ENCODE results near the gene ABCF2. TPM values are rescaled to one million over a fixed set of nuclear protein-coding genes. Genes with fewer than 3 reads are reported as not detected.

Gene ABCF2
- total RNA-seq, 1 experiment from 2014 or later: 55.5 TPM

- H3K4me1 ChIP-seq (ENCODE audit: insufficient read depth, low read length): 0 out of 2 replicates have a peak, but pooled peaks cover 4% of the 10 kb centered on the region
- ChIA-PET POLR2A (ENCODE audit: unreplicated experiment) (interaction anchor here (0.6 kb wide), 1 partner anchor 76 kb away, joined by 3 read pairs; no protein-coding TSS in a partner anchor), CTCF (no interaction called here)
- H3K79me2 ChIP-seq (ENCODE audit: low read length): no peaks in the 10 kb centered on the region
- H3K36me3 ChIP-seq (ENCODE audit: low read depth, low read length): no peaks in the 10 kb centered on the region
- H3K27me3 ChIP-seq (ENCODE audit: low read length): peaks cover 21% of the 10 kb centered on the region; the same call in 1 of the 2 replicates
- no peaks in the 10 kb centered on the region for H4K20me1 ChIP-seq (ENCODE audit: low read length)
- no peak for DNase-seq
- TF ChIP-seq EZH2 (IDR thresholded peaks at IDR 0.05; ENCODE audit: low read length, unreplicated experiment) (no peak), CTCF (conservative IDR thresholded peaks at IDR 0.05; ENCODE audit: low read depth, low read length) (no peak), EZH2phosphoT487 (IDR thresholded peaks at IDR 0.05; ENCODE audit: borderline replicate concordance, low read length) (no peak)
- H3K4me3 ChIP-seq (ENCODE audit: low read length): no peak overlapping the region
- H3K9ac ChIP-seq (ENCODE audit: low read length): no peak overlapping the region
- BruUV-seq (replicated peaks): no TSS peak
- no peak for ATAC-seq
- no peak overlapping the region for H3K4me2 ChIP-seq (ENCODE audit: low read length)
- no peak overlapping the region for H3K27ac ChIP-seq (ENCODE audit: low read length)
- no peaks in the 10 kb centered on the region for H3F3A ChIP-seq (ENCODE audit: low read length, unreplicated experiment)
- no peak overlapping the region for H2AFZ ChIP-seq (ENCODE audit: low read length)
- no peaks in the 10 kb centered on the region for H3K9me3 ChIP-seq (ENCODE audit: low read length)
- H3K9me2 ChIP-seq (replicated peaks; ENCODE audit: low read length): no peaks in the 10 kb centered on the region
- intact Hi-C loops (cut with micrococcal nuclease): no loop called here
These were observed 50.6 kb downstream of the ABCF2 start for GRCh38 chr7:151176401-151176800.

GRCh38 chr7:151175793-151176311, 51.2 kb downstream of the ABCF2 start:
- Histone ChIP-seq H3K4me1 (ENCODE audit: insufficient read depth, low read length) (0 out of 2 replicates have a peak, but pooled peaks cover 4% of the 10 kb centered on the region), H2AFZ (ENCODE audit: low read length) (no peak overlapping the region), H3F3A (ENCODE audit: low read length, unreplicated experiment) (no peaks in the 10 kb centered on the region), H3K27me3 (ENCODE audit: low read length) (peaks cover 19% of the 10 kb centered on the region; the same call in 1 of the 2 replicates), H3K79me2 (ENCODE audit: low read length) (no peaks in the 10 kb centered on the region), H3K9me3 (ENCODE audit: low read length) (no peaks in the 10 kb centered on the region), H3K4me3 (ENCODE audit: low read length) (no peak overlapping the region), H3K9me2 (replicated peaks; ENCODE audit: low read length) (no peaks in the 10 kb centered on the region), H3K9ac (ENCODE audit: low read length) (no peak overlapping the region), H3K4me2 (ENCODE audit: low read length) (no peak overlapping the region), H3K27ac (ENCODE audit: low read length) (no peak overlapping the region), H4K20me1 (ENCODE audit: low read length) (no peaks in the 10 kb centered on the region), H3K36me3 (ENCODE audit: low read depth, low read length) (no peaks in the 10 kb centered on the region)
- ChIA-PET POLR2A (ENCODE audit: unreplicated experiment) (no interaction called here), CTCF (no interaction called here)
- TF ChIP-seq EZH2 (IDR thresholded peaks at IDR 0.05; ENCODE audit: low read length, unreplicated experiment): no peak
- peak; percentile 56; the same call in 1 of the 2 replicates for TF ChIP-seq CTCF (conservative IDR thresholded peaks at IDR 0.05; ENCODE audit: low read depth, low read length)
- no TSS peak for BruUV-seq (replicated peaks)
- ATAC-seq (no peak), DNase-seq (peak; percentile 26)
- intact Hi-C loops (cut with micrococcal nuclease): no loop called here

- H4K20me1 ChIP-seq (ENCODE audit: low read length): no peaks in the 10 kb centered on the region
- ATAC-seq (no peak), DNase-seq (no peak)
- intact Hi-C loops (cut with micrococcal nuclease): no loop called here
- no peak overlapping the region for H3K27ac ChIP-seq (ENCODE audit: low read length)
- 0 out of 2 replicates have a peak, but pooled peaks cover 14% of the 10 kb centered on the region for H3K27me3 ChIP-seq (ENCODE audit: low read length)
- ChIA-PET CTCF (no interaction called here), POLR2A (ENCODE audit: unreplicated experiment) (no interaction called here)
- H3K9ac ChIP-seq (ENCODE audit: low read length): no peak overlapping the region
- TF ChIP-seq EZH2 (IDR thresholded peaks at IDR 0.05; ENCODE audit: low read length, unreplicated experiment) (no peak), CTCF (conservative IDR thresholded peaks at IDR 0.05; ENCODE audit: low read depth, low read length) (no peak), EZH2phosphoT487 (IDR thresholded peaks at IDR 0.05; ENCODE audit: borderline replicate concordance, low read length) (no peak)
- 0 out of 2 replicates have a peak, but pooled peaks cover 4% of the 10 kb centered on the region for H3K4me1 ChIP-seq (ENCODE audit: insufficient read depth, low read length)
- H3K79me2 ChIP-seq (ENCODE audit: low read length): no peaks in the 10 kb centered on the region
- no peaks in the 10 kb centered on the region for H3K9me2 ChIP-seq (replicated peaks; ENCODE audit: low read length)
- H3K9me3 ChIP-seq (ENCODE audit: low read length): no peaks in the 10 kb centered on the region
- no peak overlapping the region for H2AFZ ChIP-seq (ENCODE audit: low read length)
- H3F3A ChIP-seq (ENCODE audit: low read length, unreplicated experiment): no peaks in the 10 kb centered on the region
- H3K4me3 ChIP-seq (ENCODE audit: low read length): no peak overlapping the region
- no peaks in the 10 kb centered on the region for H3K36me3 ChIP-seq (ENCODE audit: low read depth, low read length)
- H3K4me2 ChIP-seq (ENCODE audit: low read length): no peak overlapping the region
- BruUV-seq (replicated peaks): no TSS peak
These were observed 51.8 kb downstream of the ABCF2 start for GRCh38 chr7:151175047-151175792.

Data from PC-3 (cell line).